ENCODE measurements around the gene HSFX2.
"Not testable (repeated sequence)": the region's sequence is repeated elsewhere in the genome, so short reads cannot be mapped to it uniquely, and the experiment has no call there.

The HSFX2 gene

GRCh38 chrX:149619662-149620061, 24.5 kb upstream of the HSFX2 start:
- H3K36me3 ChIP-seq (ENCODE audit: control insufficient read depth in 2 of 2, insufficient read depth in 1 of 2, low read length in 2 of 2); CTCF ChIA-PET; H3K4me3 ChIP-seq (ENCODE audit: low read depth, low read length); POLR2A ChIA-PET; H3K9me3 ChIP-seq (ENCODE audit: control insufficient read depth, insufficient read depth, low read depth, low read length); H3K27ac ChIP-seq (ENCODE audit: extremely low read depth, low read depth, low read length); H3K4me1 ChIP-seq (ENCODE audit: control insufficient read depth, insufficient read depth, low read length): not testable (repeated sequence)
- peak; percentile 97 for TF ChIP-seq ZNF146 (tag by site-specific recombination; IDR thresholded peaks at IDR 0.05)
- TF ChIP-seq ZNF580 (tag by site-specific recombination; IDR thresholded peaks at IDR 0.05) = peak; percentile 69

GRCh38 chrX:149618871-149619270, 23.8 kb upstream of the HSFX2 start:
- H3K4me1 ChIP-seq (ENCODE audit: control insufficient read depth, insufficient read depth, low read length) = no peaks in the 10 kb centered on the region; the same call in 1 of the 2 replicates
- TF ChIP-seq ZNF561 (tag by site-specific recombination; IDR thresholded peaks at IDR 0.05; ENCODE audit: borderline replicate concordance) (no peak), SCRT1 (tag by site-specific recombination; IDR thresholded peaks at IDR 0.05; ENCODE audit: borderline replicate concordance) (no peak)
- no peaks in the 10 kb centered on the region for H3K9me3 ChIP-seq (ENCODE audit: control insufficient read depth, insufficient read depth, low read depth, low read length)
- ChIA-PET POLR2A (no interaction called here), CTCF (interaction anchor here (0.6 kb wide), 1 partner anchor 115 kb away, joined by 5 read pairs; no protein-coding TSS in a partner anchor)
- H3K4me3 ChIP-seq (ENCODE audit: low read depth, low read length) = no peak overlapping the region
- H3K36me3 ChIP-seq (ENCODE audit: control insufficient read depth in 2 of 2, insufficient read depth in 1 of 2, low read length in 2 of 2) = no peaks in the 10 kb centered on the region
- H3K27ac ChIP-seq (ENCODE audit: extremely low read depth, low read depth, low read length) = no peak overlapping the region

GRCh38 chrX:149611623-149612175, 16.6 kb upstream of the HSFX2 start:
- H3K4me3 ChIP-seq (ENCODE audit: low read depth, low read length) = no peak overlapping the region
- no peak for TF ChIP-seq ZNF777 (tag by site-specific recombination; IDR thresholded peaks at IDR 0.05; ENCODE audit: borderline replicate concordance)
- TF ChIP-seq ZBTB10 (tag by site-specific recombination; IDR thresholded peaks at IDR 0.05) = no peak
- no peak for TF ChIP-seq ZNF280C (tag by site-specific recombination; IDR thresholded peaks at IDR 0.05)
- no peak for TF ChIP-seq ATF2 (tag by site-specific recombination; IDR thresholded peaks at IDR 0.05; ENCODE audit: low read depth)
- no peak for TF ChIP-seq HOXA7 (CRISPR knock-in tag; IDR thresholded peaks at IDR 0.05; ENCODE audit: borderline replicate concordance)
- no peak for TF ChIP-seq ZNF157 (tag by site-specific recombination; IDR thresholded peaks at IDR 0.05)
- TF ChIP-seq ZBTB6 (tag by site-specific recombination; IDR thresholded peaks at IDR 0.05) = no peak
- TF ChIP-seq ZNF514 (tag by site-specific recombination; IDR thresholded peaks at IDR 0.05) = no peak
- no peak for TF ChIP-seq ZNF24 (tag by site-specific recombination; IDR thresholded peaks at IDR 0.05)
- TF ChIP-seq HIC1 (tag by site-specific recombination; IDR thresholded peaks at IDR 0.05) = no peak
- TF ChIP-seq ZNF626 (tag by site-specific recombination; IDR thresholded peaks at IDR 0.05) = no peak
- TF ChIP-seq ZNF214 (tag by site-specific recombination; IDR thresholded peaks at IDR 0.05; ENCODE audit: borderline replicate concordance) = no peak
- no peak for TF ChIP-seq ZNF311 (tag by site-specific recombination; IDR thresholded peaks at IDR 0.05; ENCODE audit: borderline replicate concordance)
- no peak for TF ChIP-seq ZNF19 (tag by site-specific recombination; IDR thresholded peaks at IDR 0.05; ENCODE audit: low read depth)
- no peak for TF ChIP-seq ZNF701 (tag by site-specific recombination; IDR thresholded peaks at IDR 0.05)
- no peak for TF ChIP-seq WT1 (tag by site-specific recombination; IDR thresholded peaks at IDR 0.05)
- TF ChIP-seq ZNF473 (tag by site-specific recombination; IDR thresholded peaks at IDR 0.05) = no peak
- H3K27ac ChIP-seq (ENCODE audit: extremely low read depth, low read depth, low read length) = no peak overlapping the region
- POLR2A ChIA-PET = no interaction called here
- H3K36me3 ChIP-seq (ENCODE audit: control insufficient read depth in 2 of 2, insufficient read depth in 1 of 2, low read length in 2 of 2) = peaks cover 4 to 13% of the 10 kb centered on the region in 2 experiments; a peak in 1 of 3 replicates
- CTCF ChIA-PET = no interaction called here
- H3K9me3 ChIP-seq (ENCODE audit: control insufficient read depth, insufficient read depth, low read depth, low read length) = no peaks in the 10 kb centered on the region
- H3K4me1 ChIP-seq (ENCODE audit: control insufficient read depth, insufficient read depth, low read length) = no peaks in the 10 kb centered on the region

Data from HEK293 (cell line).